GM20431 (cell line): ENCODE measurements around the gene NEO1.
"Not testable (repeated sequence)": the region's sequence is repeated elsewhere in the genome, so short reads cannot be mapped to it uniquely, and the experiment has no call there.

Source experiments
- in situ Hi-C: fragments of 300-500 bp; cut with MseI, MboI; formaldehyde crosslinking; loops from one replicate; pipeline ENCODE4 v1.15.0; 2020; ENCODE audit warnings: low sequenced_read_pairs; ENCODE audit not compliant: unreplicated experiment

Gene NEO1

GRCh38 chr15:73287019-73287418 is 234.8 kb downstream of the NEO1 start:
- in situ Hi-C loops, result loop anchor here (25.0 kb wide), 1 partner anchor 400 kb away; the partner anchor contains the start of gene CD276

- in situ Hi-C loops, result loop anchor here (25.0 kb wide), 1 partner anchor 396 kb away; the partner anchor contains the start of gene CD276
These were observed 239.2 kb downstream of the NEO1 start for GRCh38 chr15:73291441-73291840.

- in situ Hi-C loops, result loop anchor here (25.0 kb wide), 1 partner anchor 394 kb away; the partner anchor contains the start of gene CD276
These were observed 241.5 kb downstream of the NEO1 start for GRCh38 chr15:73293773-73294172.

GRCh38 chr15:73295630-73296286 is 243.5 kb downstream of the NEO1 start:
- in situ Hi-C loops, result loop anchor here (25.0 kb wide), 1 partner anchor 392 kb away; the partner anchor contains the start of gene CD276

- in situ Hi-C loops, result loop anchor here (25.0 kb wide), 1 partner anchor 391 kb away; the partner anchor contains the start of gene CD276
These were observed 244.5 kb downstream of the NEO1 start for GRCh38 chr15:73296609-73297353.

- in situ Hi-C loops, result loop anchor here (25.0 kb wide), 1 partner anchor 389 kb away; the partner anchor contains the start of gene CD276
These were observed 246.4 kb downstream of the NEO1 start for GRCh38 chr15:73298522-73299245.

- in situ Hi-C loops, result not testable (repeated sequence)
These were observed 248.0 kb downstream of the NEO1 start for GRCh38 chr15:73300286-73300685.

GRCh38 chr15:73303636-73304035 is 251.4 kb downstream of the NEO1 start:
- in situ Hi-C loops, result no loop called here

GRCh38 chr15:73305331-73306211 is 253.3 kb downstream of the NEO1 start:
- in situ Hi-C loops, result no loop called here

GRCh38 chr15:73308305-73308704 is 256.0 kb downstream of the NEO1 start:
- in situ Hi-C loops, result no loop called here

GRCh38 chr15:73313861-73314260 is 261.6 kb downstream of the NEO1 start:
- in situ Hi-C loops, result no loop called here

GRCh38 chr15:73317651-73318462 is 265.6 kb downstream of the NEO1 start:
- in situ Hi-C loops, result no loop called here

- in situ Hi-C loops, result no loop called here
These were observed 266.4 kb downstream of the NEO1 start for GRCh38 chr15:73318463-73319351.

- in situ Hi-C loops, result no loop called here
These were observed 267.4 kb downstream of the NEO1 start for GRCh38 chr15:73319460-73320245.

GRCh38 chr15:73320619-73321180 is 268.4 kb downstream of the NEO1 start:
- in situ Hi-C loops, result no loop called here

- in situ Hi-C loops, result no loop called here
These were observed 269.5 kb downstream of the NEO1 start for GRCh38 chr15:73321496-73322450.
